Measurements from ENCODE around the gene GPR153.

Gene GPR153

GRCh38 chr1:6200188-6200809 lies 60.6 kb downstream of the GPR153 start:
- H3K36me3 Mint-ChIP-seq, result peaks cover 17% of the 10 kb centered on the region
- no peaks in the 10 kb centered on the region for H3K27me3 Mint-ChIP-seq
- H3K4me1 Mint-ChIP-seq (ENCODE audit: low read depth), result peaks cover 47% of the 10 kb centered on the region
- H3K4me3 Mint-ChIP-seq, result peak overlapping the region; percentile 99
- H3K27ac Mint-ChIP-seq, result peak overlapping the region; percentile 97
- no peaks in the 10 kb centered on the region for H3K9me3 Mint-ChIP-seq (ENCODE audit: low read depth)

GRCh38 chr1:6199298-6200187 lies 61.4 kb downstream of the GPR153 start, which contains the start of gene RPL22:
TSS of gene RPL22 (minus strand) at chr1:6199595. CDS start at chr1:6199573, 22 bp downstream.
- Mint-ChIP-seq H3K27me3 (no peaks in the 10 kb centered on the region), H3K27ac (peak within 1 kb of the TSS; percentile 97), H3K9me3 (ENCODE audit: low read depth) (no peaks in the 10 kb centered on the region), H3K4me1 (ENCODE audit: low read depth) (peaks cover 42% of the 10 kb centered on the region), H3K36me3 (peaks cover 17% of the 10 kb centered on the region), H3K4me3 (peak within 1 kb of the TSS; percentile 99)

DNA sequence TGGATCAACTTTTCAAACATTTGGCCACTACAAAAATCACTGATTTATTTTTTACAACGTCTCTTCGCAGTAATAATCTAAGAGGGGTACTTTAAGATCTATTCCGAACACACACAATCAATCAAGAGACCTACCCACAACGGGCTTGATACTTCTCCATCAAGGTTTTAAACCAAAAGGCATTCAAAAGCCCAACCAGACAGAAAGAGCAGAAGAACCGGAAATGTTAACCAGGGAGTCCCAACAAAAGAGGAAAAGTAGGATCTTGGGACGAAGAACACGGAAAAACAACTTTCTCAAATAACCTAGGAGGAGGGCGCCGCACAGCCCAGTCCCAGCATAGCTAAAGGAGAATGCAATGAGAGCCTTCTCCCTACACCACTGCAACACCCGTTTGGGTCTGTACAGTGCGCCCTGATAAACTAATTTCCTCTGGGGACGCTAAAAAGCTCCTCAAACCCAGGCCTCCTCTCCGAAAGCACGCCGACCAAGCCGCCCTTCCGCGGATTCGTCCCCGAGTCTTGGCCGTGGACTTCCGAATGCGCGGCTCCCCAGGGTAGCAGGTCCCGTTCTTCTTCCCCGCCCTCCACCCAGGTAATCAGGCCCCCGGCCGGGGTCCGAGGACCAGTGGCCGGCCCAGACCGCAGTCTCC lies 62.1 kb downstream of the GPR153 start:
- no peaks in the 10 kb centered on the region for H3K9me3 Mint-ChIP-seq (ENCODE audit: low read depth)
- no peaks in the 10 kb centered on the region for H3K27me3 Mint-ChIP-seq
- H3K4me1 Mint-ChIP-seq (ENCODE audit: low read depth), result peaks cover 42% of the 10 kb centered on the region
- H3K27ac Mint-ChIP-seq, result peak overlapping the region; percentile 97
- peak overlapping the region; percentile 99 for H3K4me3 Mint-ChIP-seq
- peaks cover 17% of the 10 kb centered on the region for H3K36me3 Mint-ChIP-seq

GRCh38 chr1:6197746-6198427 lies 63.0 kb downstream of the GPR153 start:
- Mint-ChIP-seq H3K27me3 (no peaks in the 10 kb centered on the region), H3K4me1 (ENCODE audit: low read depth) (peaks cover 44% of the 10 kb centered on the region), H3K4me3 (peak overlapping the region; percentile 99), H3K9me3 (ENCODE audit: low read depth) (no peaks in the 10 kb centered on the region), H3K27ac (peak overlapping the region; percentile 97), H3K36me3 (peaks cover 17% of the 10 kb centered on the region)
